Uterus (tissue), 4 donors: Measurements from ENCODE around the gene C14orf132. TPM values are rescaled to one million over a fixed set of nuclear protein-coding genes. Genes with fewer than 3 reads are reported as not detected.

ENCODE experiments used
- DNase-seq, 2 donors: peaks; one replicate each; pipeline ENCODE4 v3.0.0-alpha.2; 2019 to 2020
- H3K27ac ChIP-seq, 2 donors: fragments of 200-600 bp; sonication (generic); 1 replicate in 1 of 2; 2 replicates in 1 of 2; pipeline ENCODE4 v1.5.1; 2016 to 2018
- H3K27me3 ChIP-seq, 2 donors: fragments of 200-600 bp; sonication (generic); one replicate each; pipeline ENCODE4 v1.5.1; 2018 to 2019; ENCODE audit warnings: control low read depth in 1 of 2
- H3K36me3 ChIP-seq, 2 donors: fragments of 200-600 bp; sonication (generic); one replicate each; pipeline ENCODE4 v1.5.1; 2019; ENCODE audit warnings: control low read depth in 1 of 2
- H3K4me1 ChIP-seq, 2 donors: fragments of 200-600 bp; sonication (generic); one replicate each; pipeline ENCODE4 v1.5.1; 2018 to 2019; ENCODE audit warnings: control low read depth in 1 of 2
- H3K4me3 ChIP-seq, 2 donors: fragments of 200-600 bp; sonication (generic); 1 replicate in 1 of 2; 2 replicates in 1 of 2; pipeline ENCODE4 v1.5.1; 2018 to 2019; ENCODE audit warnings: mild to moderate bottlenecking in 1 of 2
- H3K9me3 ChIP-seq, 2 donors: fragments of 200-600 bp; sonication (generic); one replicate each; pipeline ENCODE4 v1.5.1; 2019; ENCODE audit warnings: control low read depth in 1 of 2
- CTCF ChIP-seq, 4 experiments: fragments of 200-600 bp in 2 of 4; fragments of 450-650 bp in 2 of 4; sonication (generic) in 2 of 4; IDR thresholded peaks; one replicate each; pipeline ENCODE4 v1.5.1; 2016 to 2019; ENCODE audit warnings: antibody characterized with exemption in 4 of 4, mild to moderate bottlenecking in 2 of 4, moderate library complexity in 1 of 4
- POLR2A ChIP-seq, 2 donors: fragments of 450-650 bp; IDR thresholded peaks; one replicate each; pipeline ENCODE4 v1.6.1; 2016; ENCODE audit warnings: antibody characterized with exemption in 2 of 2, mild to moderate bottlenecking in 1 of 2, moderate library complexity in 1 of 2
- intact Hi-C: fragments of 100-400 bp; cut with DNase I; formaldehyde crosslinking; loops from one replicate; pipeline ENCODE4 v1.15.1; 2023; ENCODE audit warnings: low total_unique reads
- total RNA-seq, 4 donors: library from RNA; depleted of rRNA in 3 of 4; stranded (reverse); fragments of >200 nt in 3 of 4; gene quantifications; one replicate each; pipeline versions ENCODE4 v1.1.0 to v1.2.4, GENCODE V29; 2014 to 2023
- donor health status: DM: yes; HTN: yes; CAD: no.

C14orf132 gene
- total RNA-seq, 4 donors from 2014 or later = 10.5 to 60.1 (median 16.0) TPM

DNA sequence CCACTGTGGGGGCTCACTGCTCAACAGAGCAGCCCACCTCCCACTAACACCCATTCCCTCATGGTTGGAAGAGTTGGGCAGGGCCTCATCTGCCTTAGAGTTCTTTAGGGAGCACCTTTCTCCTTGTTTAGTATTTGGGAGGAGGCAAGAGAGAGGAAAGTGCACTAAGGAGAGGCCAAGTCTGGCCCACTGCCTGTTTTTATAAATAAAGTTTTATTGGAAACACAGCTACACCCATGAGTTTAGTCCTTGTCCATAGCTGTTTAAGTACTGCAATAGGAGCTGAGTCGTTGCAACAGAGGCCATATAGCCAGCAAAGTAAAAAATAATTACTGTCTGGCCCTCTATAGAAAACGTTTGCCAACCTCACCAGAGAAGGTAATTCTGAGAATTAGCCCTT is 63.9 kb downstream of the C14orf132 start:
- no peak overlapping the region for H3K27ac ChIP-seq
- intact Hi-C loops = no loop called here
- no peaks in the 10 kb centered on the region for H3K4me1 ChIP-seq
- no peaks in the 10 kb centered on the region for H3K9me3 ChIP-seq
- H3K36me3 ChIP-seq = no peaks in the 10 kb centered on the region
- H3K4me3 ChIP-seq = no peak overlapping the region
- TF ChIP-seq POLR2A (IDR thresholded peaks at IDR 0.05) = no peak
- TF ChIP-seq CTCF (IDR thresholded peaks at IDR 0.05) = no peak
- H3K27me3 ChIP-seq = no peaks in the 10 kb centered on the region
- no peak for DNase-seq

DNA sequence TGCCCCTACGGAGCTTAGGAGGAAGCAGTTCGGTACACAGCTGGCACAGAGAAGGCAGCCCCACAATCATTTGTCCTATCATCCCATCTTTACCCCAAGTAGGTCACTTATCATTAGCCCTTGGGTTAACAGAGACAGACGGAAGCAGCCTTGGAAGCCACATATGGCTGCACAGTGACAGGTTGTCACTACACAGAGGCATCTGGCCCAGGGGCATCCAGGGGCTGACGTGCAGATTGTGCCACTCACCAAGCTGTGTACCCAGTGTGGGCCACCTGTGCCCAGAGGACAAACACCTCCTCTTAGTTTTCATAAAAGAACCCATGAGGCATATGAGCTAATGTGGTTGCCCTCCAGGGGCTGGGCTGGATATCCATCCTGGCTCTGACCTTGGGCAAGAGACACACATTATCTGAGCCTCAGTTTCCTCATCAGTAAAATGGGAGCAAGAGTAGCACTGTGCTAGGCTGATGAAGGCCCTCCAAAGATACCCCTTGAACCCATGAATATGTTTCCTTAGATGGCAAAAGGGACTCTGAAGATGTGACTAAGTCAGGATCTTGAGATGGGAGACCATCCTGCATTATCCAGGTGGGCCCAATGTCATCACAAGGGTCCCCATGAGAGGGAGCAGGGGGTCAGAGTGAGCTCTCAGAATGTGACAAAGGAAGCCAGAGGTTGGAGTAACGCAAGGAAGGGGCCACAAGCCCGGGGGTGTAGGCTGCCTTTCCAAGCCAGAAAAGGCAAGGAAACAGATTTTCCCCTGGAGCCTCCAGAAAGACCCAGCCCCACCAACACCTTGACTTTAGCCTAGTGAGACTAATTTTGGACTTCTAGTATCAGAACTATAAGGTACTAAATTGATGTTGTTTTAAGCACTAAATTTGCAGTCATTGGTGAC is 64.6 kb downstream of the C14orf132 start:
- TF ChIP-seq CTCF (IDR thresholded peaks at IDR 0.05) (no peak), POLR2A (IDR thresholded peaks at IDR 0.05) (no peak)
- no peak overlapping the region for H3K4me3 ChIP-seq
- DNase-seq = no peak
- H3K27me3 ChIP-seq = no peaks in the 10 kb centered on the region
- H3K27ac ChIP-seq = peak overlapping the region; percentile 50 to 58
- no peaks in the 10 kb centered on the region for H3K9me3 ChIP-seq
- intact Hi-C loops = no loop called here
- H3K4me1 ChIP-seq = no peaks in the 10 kb centered on the region
- no peaks in the 10 kb centered on the region for H3K36me3 ChIP-seq

- H3K4me3 ChIP-seq = no peak overlapping the region
- H3K27ac ChIP-seq = peak overlapping the region; percentile 64 to 69
- DNase-seq = peak; percentile 85 to 87
Measured at GRCh38 chr14:96104469-96105057, 65.4 kb downstream of the C14orf132 start.

DNA sequence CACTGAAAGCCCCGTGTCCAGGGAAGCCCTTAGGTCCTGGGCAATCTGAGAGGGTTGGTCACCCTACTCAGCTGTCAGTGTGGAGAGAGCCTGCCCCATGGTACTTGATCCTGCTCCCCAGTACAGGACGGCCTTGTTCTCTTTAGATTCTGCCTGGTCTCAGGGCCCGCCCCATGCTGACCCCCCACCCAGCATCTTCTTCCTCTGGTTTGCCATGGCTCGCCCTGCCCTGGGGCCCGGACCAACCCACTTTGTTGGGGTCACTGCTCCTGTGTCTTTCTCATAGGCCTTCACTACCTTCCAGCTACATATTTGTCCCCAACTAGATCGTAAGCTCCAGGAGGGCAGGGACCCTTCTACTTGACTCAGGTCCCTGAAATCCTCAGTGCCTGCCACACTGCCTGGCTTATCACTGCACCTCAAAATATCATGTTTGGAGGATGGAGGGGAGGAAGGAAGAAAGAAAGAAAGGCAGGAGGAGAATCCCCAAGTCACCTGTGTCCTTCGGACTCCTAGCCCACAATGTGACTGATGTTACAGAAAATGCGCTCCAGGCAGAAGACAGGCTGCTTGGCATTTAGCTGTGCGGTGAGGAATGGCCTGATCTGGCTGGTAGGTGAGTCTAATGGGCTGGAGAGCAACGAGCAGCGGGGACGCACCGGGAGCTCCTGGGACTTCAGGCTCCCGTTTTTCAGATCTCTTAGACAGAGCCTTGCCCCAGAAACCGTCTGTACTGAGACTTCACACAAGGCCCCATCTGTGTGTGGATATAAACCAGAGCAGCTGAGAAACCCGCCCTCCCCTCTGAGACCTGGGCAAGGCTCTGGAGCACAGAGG is 66.1 kb downstream of the C14orf132 start:
- intact Hi-C loops = loop anchor here (5.0 kb wide), 1 partner anchor 172 kb away; no protein-coding TSS in a partner anchor

More at GRCh38 chr14:96104469-96105057, 65.4 kb downstream of the C14orf132 start:
- Histone ChIP-seq H3K4me1 (no peaks in the 10 kb centered on the region), H3K36me3 (no peaks in the 10 kb centered on the region), H3K27me3 (no peaks in the 10 kb centered on the region), H3K9me3 (no peaks in the 10 kb centered on the region)
- intact Hi-C loops = loop anchor here (5.0 kb wide), 1 partner anchor 173 kb away; no protein-coding TSS in a partner anchor
- TF ChIP-seq CTCF (IDR thresholded peaks at IDR 0.05) (no peak), POLR2A (IDR thresholded peaks at IDR 0.05) (no peak)

More for the DNA sequence above, 66.1 kb downstream of the C14orf132 start:
- Histone ChIP-seq H3K27me3 (no peaks in the 10 kb centered on the region), H3K27ac (peak overlapping the region; percentile 64 to 69), H3K36me3 (no peaks in the 10 kb centered on the region), H3K4me3 (no peak overlapping the region), H3K9me3 (no peaks in the 10 kb centered on the region), H3K4me1 (no peaks in the 10 kb centered on the region)
- TF ChIP-seq POLR2A (IDR thresholded peaks at IDR 0.05) (no peak), CTCF (IDR thresholded peaks at IDR 0.05) (no peak)
- DNase-seq = peak; percentile 30 to 39
